GM12865 (cell line): ENCODE data around the gene CENPO.

Experiments used
- DNase-seq: peaks from one replicate; pipeline ENCODE4 v3.0.0; 2010; ENCODE audit warnings: low read depth
- H3K4me3 ChIP-seq: 2 replicates; pipeline ENCODE4 v1.5.1; 2011; ENCODE audit warnings: mild to moderate bottlenecking, low read depth, low read length, control low read depth
- TF ChIP-seq, protein P1 (sequence below): IDR thresholded peaks from 2 replicates; pipeline ENCODE4 v1.5.1; 2011; ENCODE audit warnings: low read length, control low read depth, low read depth, inconsistent platforms; ENCODE audit not compliant: insufficient read depth; ENCODE audit errors: missing control alignments

CENPO gene

DNA sequence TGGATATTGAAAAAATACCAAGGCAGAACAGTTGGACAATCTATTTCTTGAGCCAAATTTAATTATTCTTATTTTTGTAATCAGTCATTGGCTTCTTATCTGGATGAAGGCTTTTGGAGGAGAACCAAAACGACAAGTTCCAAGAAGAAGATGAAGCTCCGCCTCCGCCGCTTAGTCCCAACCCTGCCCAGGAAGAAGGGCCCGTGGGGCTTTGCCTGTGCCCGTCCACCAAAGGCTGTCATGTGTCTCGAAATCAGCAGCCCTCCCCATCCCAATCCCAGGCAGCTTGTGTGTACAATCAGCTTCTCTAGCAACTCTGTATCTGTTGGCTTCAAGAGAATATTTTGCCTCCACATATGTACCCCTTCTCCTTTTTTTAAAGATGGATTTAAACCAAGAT is 24.6 kb upstream of the CENPO start:
- no peak overlapping the region for H3K4me3 ChIP-seq
- TF ChIP-seq, protein P1, sequence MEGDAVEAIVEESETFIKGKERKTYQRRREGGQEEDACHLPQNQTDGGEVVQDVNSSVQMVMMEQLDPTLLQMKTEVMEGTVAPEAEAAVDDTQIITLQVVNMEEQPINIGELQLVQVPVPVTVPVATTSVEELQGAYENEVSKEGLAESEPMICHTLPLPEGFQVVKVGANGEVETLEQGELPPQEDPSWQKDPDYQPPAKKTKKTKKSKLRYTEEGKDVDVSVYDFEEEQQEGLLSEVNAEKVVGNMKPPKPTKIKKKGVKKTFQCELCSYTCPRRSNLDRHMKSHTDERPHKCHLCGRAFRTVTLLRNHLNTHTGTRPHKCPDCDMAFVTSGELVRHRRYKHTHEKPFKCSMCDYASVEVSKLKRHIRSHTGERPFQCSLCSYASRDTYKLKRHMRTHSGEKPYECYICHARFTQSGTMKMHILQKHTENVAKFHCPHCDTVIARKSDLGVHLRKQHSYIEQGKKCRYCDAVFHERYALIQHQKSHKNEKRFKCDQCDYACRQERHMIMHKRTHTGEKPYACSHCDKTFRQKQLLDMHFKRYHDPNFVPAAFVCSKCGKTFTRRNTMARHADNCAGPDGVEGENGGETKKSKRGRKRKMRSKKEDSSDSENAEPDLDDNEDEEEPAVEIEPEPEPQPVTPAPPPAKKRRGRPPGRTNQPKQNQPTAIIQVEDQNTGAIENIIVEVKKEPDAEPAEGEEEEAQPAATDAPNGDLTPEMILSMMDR = no peak
- DNase-seq = no peak

DNA sequence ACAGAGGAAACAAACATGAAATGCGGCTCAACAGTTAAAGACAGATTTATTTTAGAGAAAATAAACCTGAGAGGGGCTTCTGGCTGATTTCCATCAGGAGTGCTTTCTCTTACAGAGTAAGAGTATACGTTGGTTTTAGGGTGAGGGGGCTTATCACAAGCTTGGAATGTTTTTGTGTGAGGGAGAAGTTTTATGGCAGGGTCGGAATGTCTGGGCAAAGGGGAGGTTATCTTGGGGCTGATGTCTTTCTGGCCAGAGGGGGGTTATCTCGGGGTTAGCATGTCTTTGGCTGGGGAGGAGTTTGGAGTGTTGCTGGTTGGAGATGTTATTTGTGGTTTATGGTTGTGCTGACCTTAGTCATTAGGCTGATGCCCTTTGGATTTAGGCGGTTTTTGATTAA is 22.2 kb upstream of the CENPO start:
- no peak for DNase-seq
- TF ChIP-seq, protein P1 = no peak
- H3K4me3 ChIP-seq = no peak overlapping the region

DNA sequence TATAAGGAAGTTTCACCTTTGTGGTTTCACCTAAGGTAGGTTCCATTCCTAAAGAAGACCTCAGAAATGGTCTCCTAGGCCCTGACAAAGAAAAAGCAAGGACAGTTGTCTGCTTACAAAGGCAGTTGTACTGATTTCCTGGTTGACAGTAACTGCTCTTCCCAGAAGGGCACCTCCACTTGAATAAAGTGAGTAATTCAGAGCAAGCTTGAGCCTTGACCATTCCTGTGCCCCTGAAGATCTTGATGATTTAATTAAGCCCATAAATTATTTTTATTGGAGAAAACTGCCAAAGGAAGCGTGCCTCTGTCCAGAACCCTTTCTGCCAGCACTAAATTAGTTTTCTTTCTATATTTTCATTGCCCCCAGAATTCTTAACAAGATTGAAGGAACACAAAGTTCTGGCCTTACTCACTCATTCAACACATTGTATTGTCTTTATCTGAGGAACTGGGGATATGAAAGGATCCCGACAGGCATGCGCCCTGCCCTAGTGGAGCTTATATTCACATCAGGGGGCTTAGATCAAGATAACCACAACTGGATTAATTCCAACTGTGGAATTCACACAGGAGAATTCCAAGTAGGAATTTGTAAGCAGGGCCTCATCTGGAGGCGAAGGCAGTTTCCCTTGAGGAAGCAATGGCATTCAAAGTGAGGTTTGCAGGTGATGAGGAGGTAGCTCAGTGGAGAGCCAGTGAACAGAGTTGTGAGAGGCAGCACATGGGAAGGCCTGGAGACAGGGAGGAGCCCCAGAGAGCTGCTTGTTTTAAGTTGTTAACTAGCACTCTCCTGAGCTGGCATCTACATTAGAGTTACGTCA is 21.2 kb upstream of the CENPO start:
- DNase-seq = no peak
- TF ChIP-seq, protein P1 = no peak
- H3K4me3 ChIP-seq = no peak overlapping the region

DNA sequence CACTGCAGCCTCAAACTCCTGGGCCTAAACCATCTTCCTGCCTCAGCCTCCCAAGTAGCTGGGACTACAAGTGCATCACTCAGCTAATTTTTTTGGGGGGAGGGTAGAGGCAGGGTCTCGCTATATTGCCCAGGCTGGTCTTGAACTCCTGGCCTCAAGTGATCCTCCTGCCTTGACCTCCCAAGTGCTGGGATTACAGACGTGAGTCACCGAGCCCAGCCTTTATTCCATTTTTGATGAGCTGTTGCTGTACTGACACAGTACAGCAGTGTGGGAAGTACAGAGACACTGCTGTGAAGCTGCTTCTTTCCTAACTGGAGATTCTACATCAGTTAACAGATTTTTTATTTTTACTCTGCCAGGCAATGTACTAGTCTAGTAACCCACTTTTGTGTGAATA is 18.9 kb upstream of the CENPO start:
- H3K4me3 ChIP-seq = no peak overlapping the region
- DNase-seq = no peak
- TF ChIP-seq, protein P1 = no peak

DNA sequence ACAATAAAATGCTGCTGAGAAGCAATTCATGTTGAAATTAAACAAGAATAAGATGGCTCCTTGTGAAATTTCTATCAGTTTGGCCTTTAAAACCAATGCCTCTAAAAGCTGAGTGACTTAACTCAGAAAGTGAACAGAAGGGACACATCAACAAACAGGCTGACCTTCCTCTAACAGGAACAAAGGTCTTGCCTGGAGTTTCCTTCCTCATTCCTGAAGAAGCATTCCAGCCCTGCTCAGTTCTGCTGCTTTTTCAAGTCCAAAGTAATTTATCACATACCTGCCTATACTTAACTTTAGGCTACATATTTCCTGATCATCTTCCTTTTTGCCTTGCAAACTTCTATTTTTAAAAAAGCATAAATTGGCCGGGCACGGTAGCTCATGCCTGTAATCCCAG is 14.1 kb upstream of the CENPO start:
- DNase-seq = no peak
- TF ChIP-seq, protein P1 = no peak
- no peak overlapping the region for H3K4me3 ChIP-seq

DNA sequence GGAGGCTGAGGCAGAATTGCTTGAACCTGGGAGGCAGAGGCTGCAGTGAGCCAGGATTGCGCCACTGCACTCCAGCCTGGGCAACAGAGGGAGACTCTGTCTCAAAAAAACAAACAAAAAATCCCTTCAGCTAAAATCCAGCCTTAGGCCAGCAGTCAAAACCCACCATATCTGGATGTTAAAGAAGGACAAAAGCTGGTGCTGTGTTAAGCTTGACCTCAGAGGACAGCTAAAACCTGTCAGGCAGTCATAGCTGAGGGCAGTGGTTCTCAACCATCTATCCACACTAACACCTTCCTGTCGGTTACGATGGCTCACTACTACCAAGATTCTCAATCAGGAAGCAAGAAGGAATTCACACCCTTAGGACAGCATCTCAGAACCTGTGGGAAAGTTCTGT is 9.6 kb upstream of the CENPO start:
- DNase-seq = no peak
- TF ChIP-seq, protein P1 = no peak
- H3K4me3 ChIP-seq = no peak overlapping the region
